Parathyroid adenoma (tissue), 2 donors: ENCODE measurements around the gene MGST2.
"Not testable (repeated sequence)": the region's sequence is repeated elsewhere in the genome, so short reads cannot be mapped to it uniquely, and the experiment has no call there.

Source experiments
- H2AFZ ChIP-seq: fragments of 300-600 bp; sonication (generic); one replicate; pipeline ENCODE4 v1.7.0; 2017; ENCODE audit warnings: antibody characterized with exemption, mild to moderate bottlenecking
- H3K27ac ChIP-seq: fragments of 300-600 bp; sonication (generic); one replicate; pipeline ENCODE4 v1.7.0; 2017
- H3K27me3 ChIP-seq: fragments of 300-600 bp; sonication (generic); one replicate; pipeline ENCODE4 v1.7.0; 2017; ENCODE audit warnings: low read length; ENCODE audit not compliant: control insufficient read depth, insufficient read depth
- H3K36me3 ChIP-seq: fragments of 300-600 bp; sonication (generic); one replicate; pipeline ENCODE4 v1.7.0; 2017; ENCODE audit warnings: low read length; ENCODE audit not compliant: control insufficient read depth, insufficient read depth
- H3K4me1 ChIP-seq: fragments of 300-600 bp; sonication (generic); one replicate; pipeline ENCODE4 v1.7.0; 2017; ENCODE audit warnings: control low read depth
- H3K4me2 ChIP-seq: fragments of 300-600 bp; sonication (generic); one replicate; pipeline ENCODE4 v1.7.0; 2017; ENCODE audit warnings: low read length
- H3K4me3 ChIP-seq: fragments of 300-600 bp; sonication (generic); one replicate; pipeline ENCODE4 v1.7.0; 2017; ENCODE audit warnings: low read depth, low read length
- H3K79me2 ChIP-seq: fragments of 300-600 bp; sonication (generic); one replicate; pipeline ENCODE4 v1.7.0; 2017; ENCODE audit warnings: control low read depth
- H3K9ac ChIP-seq: fragments of 300-600 bp; sonication (generic); one replicate; pipeline ENCODE4 v1.7.0; 2017; ENCODE audit warnings: mild to moderate bottlenecking
- H3K9me3 ChIP-seq: fragments of 300-600 bp; sonication (generic); one replicate; pipeline ENCODE4 v1.7.0; 2017; ENCODE audit warnings: low read length; ENCODE audit not compliant: control insufficient read depth
- TF ChIP-seq, protein P1 (sequence below): fragments of 300-600 bp; sonication (generic); IDR thresholded peaks from one replicate; pipeline ENCODE4 v1.7.0; 2017; ENCODE audit warnings: antibody characterized with exemption, mild to moderate bottlenecking
- donor health status: primary hyperparathyroidism.

Gene MGST2

GRCh38 chr4:139692309-139693012 is 26.8 kb downstream of the MGST2 start:
- TF ChIP-seq, protein P1, sequence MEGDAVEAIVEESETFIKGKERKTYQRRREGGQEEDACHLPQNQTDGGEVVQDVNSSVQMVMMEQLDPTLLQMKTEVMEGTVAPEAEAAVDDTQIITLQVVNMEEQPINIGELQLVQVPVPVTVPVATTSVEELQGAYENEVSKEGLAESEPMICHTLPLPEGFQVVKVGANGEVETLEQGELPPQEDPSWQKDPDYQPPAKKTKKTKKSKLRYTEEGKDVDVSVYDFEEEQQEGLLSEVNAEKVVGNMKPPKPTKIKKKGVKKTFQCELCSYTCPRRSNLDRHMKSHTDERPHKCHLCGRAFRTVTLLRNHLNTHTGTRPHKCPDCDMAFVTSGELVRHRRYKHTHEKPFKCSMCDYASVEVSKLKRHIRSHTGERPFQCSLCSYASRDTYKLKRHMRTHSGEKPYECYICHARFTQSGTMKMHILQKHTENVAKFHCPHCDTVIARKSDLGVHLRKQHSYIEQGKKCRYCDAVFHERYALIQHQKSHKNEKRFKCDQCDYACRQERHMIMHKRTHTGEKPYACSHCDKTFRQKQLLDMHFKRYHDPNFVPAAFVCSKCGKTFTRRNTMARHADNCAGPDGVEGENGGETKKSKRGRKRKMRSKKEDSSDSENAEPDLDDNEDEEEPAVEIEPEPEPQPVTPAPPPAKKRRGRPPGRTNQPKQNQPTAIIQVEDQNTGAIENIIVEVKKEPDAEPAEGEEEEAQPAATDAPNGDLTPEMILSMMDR: no peak
- H3K27me3 ChIP-seq: no peaks in the 10 kb centered on the region

DNA sequence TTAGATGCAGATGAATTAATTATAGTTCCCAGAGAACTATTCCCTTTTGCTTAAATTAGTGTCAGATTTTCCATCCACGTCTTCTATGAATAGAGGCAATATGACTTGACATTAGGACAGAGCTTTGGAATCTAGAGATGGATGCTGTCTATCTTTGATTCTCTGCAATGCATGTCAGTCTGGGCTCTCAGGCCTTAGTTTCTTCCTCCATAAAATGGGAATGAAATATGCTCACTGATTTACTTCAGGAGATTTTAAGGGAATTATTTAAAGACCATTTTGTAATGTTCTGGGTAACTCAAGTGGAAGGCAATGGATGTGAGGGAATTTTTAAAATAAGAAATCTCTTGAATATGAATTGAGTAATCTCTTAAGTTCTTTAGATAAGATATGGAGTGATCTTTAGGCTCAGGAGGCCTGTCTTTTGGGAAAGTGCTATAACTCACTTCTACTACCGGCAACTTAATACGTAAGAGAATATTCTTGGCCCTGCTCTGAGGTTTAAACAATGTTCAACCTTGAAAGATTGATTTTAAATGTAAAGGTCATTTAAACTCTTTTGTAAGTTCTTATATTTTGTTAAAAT is 29.0 kb downstream of the MGST2 start:
- no peaks in the 10 kb centered on the region for H3K79me2 ChIP-seq
- H3K4me2 ChIP-seq: no peak overlapping the region
- no peak overlapping the region for H3K27ac ChIP-seq
- H2AFZ ChIP-seq: no peak overlapping the region
- TF ChIP-seq, protein P1: no peak
- no peaks in the 10 kb centered on the region for H3K9me3 ChIP-seq
- no peaks in the 10 kb centered on the region for H3K36me3 ChIP-seq
- no peaks in the 10 kb centered on the region for H3K4me1 ChIP-seq
- H3K27me3 ChIP-seq: no peaks in the 10 kb centered on the region
- H3K9ac ChIP-seq: no peak overlapping the region
- H3K4me3 ChIP-seq: no peak overlapping the region

More at GRCh38 chr4:139692309-139693012, 26.8 kb downstream of the MGST2 start:
- Histone ChIP-seq H3K4me1 (no peaks in the 10 kb centered on the region), H3K9me3 (no peaks in the 10 kb centered on the region), H2AFZ (no peak overlapping the region), H3K9ac (no peak overlapping the region), H3K4me3 (no peak overlapping the region), H3K4me2 (no peak overlapping the region), H3K27ac (no peak overlapping the region), H3K36me3 (no peaks in the 10 kb centered on the region), H3K79me2 (no peaks in the 10 kb centered on the region)

- no peaks in the 10 kb centered on the region for H3K36me3 ChIP-seq
- H3K4me3 ChIP-seq: no peak overlapping the region
- H3K9ac ChIP-seq: no peak overlapping the region
- H3K9me3 ChIP-seq: no peaks in the 10 kb centered on the region
- H3K27ac ChIP-seq: no peak overlapping the region
- no peaks in the 10 kb centered on the region for H3K4me1 ChIP-seq
- H3K4me2 ChIP-seq: no peak overlapping the region
- no peaks in the 10 kb centered on the region for H3K79me2 ChIP-seq
- no peak overlapping the region for H2AFZ ChIP-seq
- H3K27me3 ChIP-seq: no peaks in the 10 kb centered on the region
- TF ChIP-seq, protein P1: no peak
Measured at GRCh38 chr4:139696491-139696890, 30.9 kb downstream of the MGST2 start.

GRCh38 chr4:139698167-139698925 is 32.7 kb downstream of the MGST2 start:
- H3K36me3 ChIP-seq, H3K4me2 ChIP-seq: not testable (repeated sequence)

GRCh38 chr4:139700568-139700967 is 34.9 kb downstream of the MGST2 start:
- H3K4me2 ChIP-seq: no peak overlapping the region
- no peak overlapping the region for H3K4me3 ChIP-seq
- H3K9me3 ChIP-seq: no peaks in the 10 kb centered on the region
- no peaks in the 10 kb centered on the region for H3K79me2 ChIP-seq
- H2AFZ ChIP-seq: no peak overlapping the region
- no peak overlapping the region for H3K9ac ChIP-seq
- no peaks in the 10 kb centered on the region for H3K4me1 ChIP-seq
- no peaks in the 10 kb centered on the region for H3K36me3 ChIP-seq
- H3K27me3 ChIP-seq: no peaks in the 10 kb centered on the region
- H3K27ac ChIP-seq: no peak overlapping the region
- TF ChIP-seq, protein P1: no peak

More at GRCh38 chr4:139698167-139698925, 32.7 kb downstream of the MGST2 start:
- not testable (repeated sequence) for H3K4me1 ChIP-seq, H3K79me2 ChIP-seq, H3K9ac ChIP-seq, H2AFZ ChIP-seq, H3K9me3 ChIP-seq, H3K27me3 ChIP-seq, H3K27ac ChIP-seq, H3K4me3 ChIP-seq
